Measurements from ENCODE around the gene PPA1. TPM values are rescaled to one million over a fixed set of nuclear protein-coding genes. Genes with fewer than 3 reads are reported as not detected.

The PPA1 gene
- total and polyA plus RNA-seq, 2 donors (not counting 3 experiments of a cell fraction or from before 2014, with no cell fraction given): 63.5 to 140 TPM

- BruUV-seq (replicated peaks): no TSS peak
Observed at GRCh38 chr10:70174058-70174741, 59.0 kb downstream of the PPA1 start.

More at GRCh38 chr10:70174058-70174741, 59.0 kb downstream of the PPA1 start:
- H3K27ac ChIP-seq (ENCODE audit: insufficient read depth, low read depth, low read length): peak overlapping the region; percentile 25
- peak overlapping the region; percentile 52 for H3K4me2 ChIP-seq (ENCODE audit: insufficient read depth, low read length)
- DNase-seq (ENCODE audit: low read depth, low spot score) (peak; percentile 37), FAIRE-seq (peak; percentile 88)
- H3K9ac ChIP-seq (replicated peaks; ENCODE audit: extremely low read depth, insufficient read depth, low read length): no peak overlapping the region
- peak overlapping the region; percentile 93 for H2AFZ ChIP-seq (ENCODE audit: low read depth, low read length)
- H4K20me1 ChIP-seq (replicated peaks; ENCODE audit: control insufficient read depth, extremely low read depth, insufficient read depth, low read length): no peaks in the 10 kb centered on the region
- peak; percentile 61 for TF ChIP-seq POLR2AphosphoS5 (IDR thresholded peaks at IDR 0.05; ENCODE audit: insufficient read depth, low read depth, low read length)
- TF ChIP-seq POLR2A (IDR thresholded peaks at IDR 0.05; ENCODE audit: low read depth, low read length): no peak
- TF ChIP-seq MAX (IDR thresholded peaks at IDR 0.05; ENCODE audit: insufficient read depth, insufficient read length): no peak
- TF ChIP-seq FOS (IDR thresholded peaks at IDR 0.05; ENCODE audit: borderline replicate concordance, insufficient read depth, low read length): no peak
- TF ChIP-seq MYC (IDR thresholded peaks at IDR 0.05; ENCODE audit: low read depth, low read length): no peak
- no peak for TF ChIP-seq CTCF (IDR thresholded peaks at IDR 0.05; ENCODE audit: extremely low read depth in 1 of 2, insufficient read depth in 1 of 2, low read depth in 1 of 2, low read length in 2 of 2)
- TF ChIP-seq EZH2 (IDR thresholded peaks at IDR 0.05; ENCODE audit: borderline replicate concordance, low read depth, low read length, severe bottlenecking): no peak
- TF ChIP-seq GATA2 (IDR thresholded peaks at IDR 0.05; ENCODE audit: insufficient read depth, insufficient read length, low read depth, low read length): no peak
- POLR2A ChIA-PET: no interaction called here
- intact Hi-C loops (cut with micrococcal nuclease): no loop called here
- no peak overlapping the region for H3K4me3 ChIP-seq (replicated peaks in 1 of 3; ENCODE audit: insufficient read depth in 1 of 3, low read depth in 1 of 3, low read length in 3 of 3)
- no peaks in the 10 kb centered on the region for H3K9me3 ChIP-seq (replicated peaks; ENCODE audit: control insufficient read depth, insufficient read depth, low read length)
- dilution Hi-C loops (cut with MboI; ENCODE audit: extremely low pct_ligation_motif_present, low sequenced_read_pairs): no loop called here
- H3K4me1 ChIP-seq (ENCODE audit: control insufficient read depth, extremely low read depth, insufficient read depth, low read length): peaks cover 14% of the 10 kb centered on the region
- no peaks in the 10 kb centered on the region for H3K36me3 ChIP-seq (ENCODE audit: control insufficient read depth in 2 of 2, extremely low read depth in 1 of 2, insufficient read depth in 2 of 2, low read length in 2 of 2)
- no peaks in the 10 kb centered on the region for H3K9me1 ChIP-seq (replicated peaks; ENCODE audit: control insufficient read depth, extremely low read depth, insufficient read depth, low read length)
- H3K79me2 ChIP-seq (ENCODE audit: control insufficient read depth, insufficient read depth, low read length): peaks cover 11% of the 10 kb centered on the region
- CTCF ChIA-PET: interaction anchor here (0.9 to 1.7 kb wide), 4 partner anchors 17 to 58 kb away, joined by 3 to 8 read pairs (median 4); partner anchors contain the start of gene TYSND1
- no peaks in the 10 kb centered on the region for H3K27me3 ChIP-seq (ENCODE audit: control insufficient read depth in 2 of 2, insufficient read depth in 2 of 2, low read length in 2 of 2)
